GM18858 (cell line): ENCODE measurements around the gene ATP10D.

Source experiments
- ATAC-seq: cut with Tn5 transposase; IDR thresholded peaks from one replicate; pipeline ENCODE4 v1.9.1; 2021; ENCODE audit not compliant: unreplicated experiment

ATP10D gene

GRCh38 chr4:47572981-47573380, 87.9 kb downstream of the ATP10D start:
- no peak for ATAC-seq

GRCh38 chr4:47577779-47578553, 92.9 kb downstream of the ATP10D start:
- no peak for ATAC-seq

- ATAC-seq, result no peak
These were observed 94.2 kb downstream of the ATP10D start for GRCh38 chr4:47579235-47579634.

GRCh38 chr4:47590325-47590724, 105.2 kb downstream of the ATP10D start:
- ATAC-seq, result no peak

GRCh38 chr4:47597696-47598095, 112.6 kb downstream of the ATP10D start:
- no peak for ATAC-seq

- no peak for ATAC-seq
These were observed 113.2 kb downstream of the ATP10D start for GRCh38 chr4:47598320-47598719.

- no peak for ATAC-seq
These were observed 113.8 kb downstream of the ATP10D start for GRCh38 chr4:47598896-47599295.

GRCh38 chr4:47606482-47606881, 121.4 kb downstream of the ATP10D start:
- ATAC-seq, result no peak

- ATAC-seq, result no peak
These were observed 127.3 kb downstream of the ATP10D start for GRCh38 chr4:47612116-47613023.

GRCh38 chr4:47615385-47615784, 130.3 kb downstream of the ATP10D start:
- ATAC-seq, result no peak

- ATAC-seq, result peak; percentile 85
These were observed 132.5 kb downstream of the ATP10D start for GRCh38 chr4:47617607-47618006.

- no peak for ATAC-seq
These were observed 134.6 kb downstream of the ATP10D start for GRCh38 chr4:47619691-47620090.

- no peak for ATAC-seq
These were observed 136.1 kb downstream of the ATP10D start for GRCh38 chr4:47621181-47621580.

GRCh38 chr4:47624031-47624441, 139.0 kb downstream of the ATP10D start:
- ATAC-seq, result no peak

- no peak for ATAC-seq
These were observed 146.1 kb downstream of the ATP10D start for GRCh38 chr4:47631161-47631560.

GRCh38 chr4:47639531-47639930, 154.5 kb downstream of the ATP10D start:
- ATAC-seq, result no peak

- no peak for ATAC-seq
These were observed 155.8 kb downstream of the ATP10D start for GRCh38 chr4:47640911-47641310.

GRCh38 chr4:47641755-47642154, 156.7 kb downstream of the ATP10D start:
- ATAC-seq, result no peak

- no peak for ATAC-seq
These were observed 157.2 kb downstream of the ATP10D start for GRCh38 chr4:47642191-47642830.
